H9 (cell line): ENCODE measurements around the gene SENP2. TPM values are rescaled to one million over a fixed set of nuclear protein-coding genes. Genes with fewer than 3 reads are reported as not detected.

Experiments used
- DNase-seq: peaks from one replicate; pipeline ENCODE4 v3.0.0-alpha.2; 2017
- H2AFZ ChIP-seq: one replicate; pipeline ENCODE4 v1.6.1; 2013; ENCODE audit warnings: mild to moderate bottlenecking, low read length, control low read depth, moderate library complexity
- H2AK5ac ChIP-seq: 2 replicates; pipeline ENCODE4 v1.6.1; 2013; ENCODE audit warnings: low read length, control low read depth, mixed read lengths; ENCODE audit not compliant: insufficient read length
- H2BK120ac ChIP-seq: one replicate; pipeline ENCODE4 v1.6.1; 2013; ENCODE audit warnings: low read depth, mild to moderate bottlenecking, low read length, control low read depth, inconsistent platforms; ENCODE audit not compliant: poor library complexity, severe bottlenecking
- H2BK12ac ChIP-seq: 2 replicates; pipeline ENCODE4 v1.6.1; 2013; ENCODE audit warnings: low read length, control low read depth, mixed read lengths, low read depth; ENCODE audit not compliant: insufficient read length
- H2BK15ac ChIP-seq: 2 replicates; pipeline ENCODE4 v1.6.1; 2013; ENCODE audit warnings: low read depth, low read length, control low read depth
- H2BK20ac ChIP-seq: one replicate; pipeline ENCODE4 v1.6.1; 2013; ENCODE audit warnings: low read depth, mild to moderate bottlenecking, low read length, control low read depth, inconsistent platforms; ENCODE audit not compliant: poor library complexity, severe bottlenecking
- H2BK5ac ChIP-seq: 2 replicates; pipeline ENCODE4 v1.6.1; 2013; ENCODE audit warnings: low read length, control low read depth, mixed read lengths; ENCODE audit not compliant: insufficient read length
- H3K14ac ChIP-seq: 2 replicates; pipeline ENCODE4 v1.6.1; 2013; ENCODE audit warnings: low read length, control low read depth; ENCODE audit not compliant: insufficient read depth
- H3K18ac ChIP-seq: 2 replicates; pipeline ENCODE4 v1.6.1; 2013; ENCODE audit warnings: low read depth, mild to moderate bottlenecking, mixed read lengths, low read length, control low read depth; ENCODE audit not compliant: insufficient read length
- H3K23ac ChIP-seq: 2 replicates; pipeline ENCODE4 v1.6.1; 2013; ENCODE audit warnings: low read length, control low read depth, mixed read lengths, low read depth; ENCODE audit not compliant: insufficient read length
- H3K23me2 ChIP-seq: 2 replicates; pipeline ENCODE4 v1.6.1; 2013; ENCODE audit warnings: low read depth, mild to moderate bottlenecking, mixed read lengths, low read length, control low read depth; ENCODE audit not compliant: insufficient read length, poor library complexity, severe bottlenecking
- H3K27ac ChIP-seq: 2 replicates; pipeline ENCODE4 v1.5.1; 2013; ENCODE audit warnings: low read length, control low read depth, mixed read lengths, low read depth; ENCODE audit not compliant: insufficient read length
- H3K27me3 ChIP-seq: 2 replicates; pipeline ENCODE4 v1.6.1; 2013; ENCODE audit warnings: low read length, control low read depth, inconsistent platforms; ENCODE audit not compliant: insufficient read depth
- H3K4ac ChIP-seq: 2 replicates; pipeline ENCODE4 v1.6.1; 2013; ENCODE audit warnings: low read depth, mild to moderate bottlenecking, control low read depth, inconsistent platforms, low read length, moderate library complexity
- H3K4me1 ChIP-seq: 2 replicates; pipeline ENCODE4 v1.6.1; 2013; ENCODE audit warnings: low read length, control low read depth, inconsistent platforms; ENCODE audit not compliant: insufficient read depth
- H3K4me2 ChIP-seq: 2 replicates; pipeline ENCODE4 v1.6.1; 2013; ENCODE audit warnings: low read length, control low read depth, mixed read lengths; ENCODE audit not compliant: insufficient read length, insufficient read depth
- H3K56ac ChIP-seq: 2 replicates; pipeline ENCODE4 v1.6.1; 2013; ENCODE audit warnings: low read depth, mild to moderate bottlenecking, mixed read lengths, low read length, control low read depth; ENCODE audit not compliant: insufficient read length
- H3K79me1 ChIP-seq: 2 replicates; pipeline ENCODE4 v1.6.1; 2013; ENCODE audit warnings: low read depth, mild to moderate bottlenecking, moderate library complexity, low read length, control low read depth, inconsistent platforms; ENCODE audit not compliant: insufficient read depth, poor library complexity, severe bottlenecking
- H3K79me2 ChIP-seq: 2 replicates; pipeline ENCODE4 v1.6.1; 2013; ENCODE audit warnings: low read length, control low read depth, inconsistent platforms; ENCODE audit not compliant: insufficient read depth
- H3K9ac ChIP-seq: 2 replicates; pipeline ENCODE4 v1.6.1; 2013; ENCODE audit warnings: low read length, control low read depth, mixed read lengths; ENCODE audit not compliant: insufficient read length; ENCODE audit errors: extremely low read depth
- H3K9me3 ChIP-seq: one replicate; pipeline ENCODE4 v1.6.1; 2013; ENCODE audit warnings: low read depth, low read length, inconsistent platforms; ENCODE audit not compliant: control insufficient read depth
- H3T11ph ChIP-seq: one replicate; pipeline ENCODE4 v1.6.1; 2013; ENCODE audit warnings: mild to moderate bottlenecking, low read length, control low read depth, inconsistent platforms
- H4K20me1 ChIP-seq: one replicate; pipeline ENCODE4 v1.6.1; 2013; ENCODE audit not compliant: control insufficient read depth, insufficient read length, insufficient read depth
- H4K5ac ChIP-seq: 2 replicates; pipeline ENCODE4 v1.6.1; 2013; ENCODE audit warnings: low read depth, mild to moderate bottlenecking, mixed read lengths, low read length, control low read depth; ENCODE audit not compliant: insufficient read length
- H4K8ac ChIP-seq: replicated peaks from 2 replicates; pipeline ENCODE4 v1.6.1; 2013; ENCODE audit warnings: low read length, control low read depth, mixed read lengths, low read depth; ENCODE audit not compliant: insufficient read length
- H4K91ac ChIP-seq: 2 replicates; pipeline ENCODE4 v1.6.1; 2013; ENCODE audit warnings: low read depth, mild to moderate bottlenecking, moderate library complexity, mixed read lengths, low read length, control low read depth; ENCODE audit not compliant: insufficient read length
- H3K27ac Mint-ChIP-seq, 3 experiments: 2 replicates in 2 of 3; 3 replicates in 1 of 3; pipeline ENCODE4 v1.8.0; 2020 to 2021; ENCODE audit warnings: mixed read lengths in 3 of 3, mild to moderate bottlenecking in 1 of 3, moderate library complexity in 1 of 3
- H3K27me3 Mint-ChIP-seq: 2 replicates; pipeline ENCODE4 v1.8.0; 2021; ENCODE audit warnings: low read depth, mild to moderate bottlenecking, moderate library complexity, mixed read lengths
- H3K36me3 Mint-ChIP-seq, 3 experiments: 2 replicates in 2 of 3; 3 replicates in 1 of 3; pipeline ENCODE4 v1.8.0; 2020 to 2021; ENCODE audit warnings: low read depth in 3 of 3, mixed read lengths in 3 of 3; ENCODE audit not compliant: insufficient read depth in 1 of 3
- H3K4me1 Mint-ChIP-seq, 2 experiments: 2 replicates each; pipeline ENCODE4 v1.8.0; 2020; ENCODE audit warnings: mixed read lengths in 2 of 2
- H3K4me3 Mint-ChIP-seq, 2 experiments: 2 replicates in 1 of 2; 3 replicates in 1 of 2; pipeline ENCODE4 v1.8.0; 2020 to 2021; ENCODE audit warnings: mild to moderate bottlenecking in 2 of 2, mixed read lengths in 2 of 2, moderate library complexity in 1 of 2
- H3K9me3 Mint-ChIP-seq, 2 experiments: 2 replicates in 1 of 2; 3 replicates in 1 of 2; pipeline ENCODE4 v1.8.0; 2020; ENCODE audit warnings: mild to moderate bottlenecking in 2 of 2, mixed read lengths in 2 of 2, moderate library complexity in 1 of 2
- CTCF ChIP-seq: fragments of 200-600 bp; sonication (generic); conservative IDR thresholded peaks from 3 replicates; pipeline ENCODE4 v1.8.0; 2021; ENCODE audit warnings: antibody characterized with exemption, mild to moderate bottlenecking
- WGBS: extraction: QIAGEN DNeasy Blood & Tissue Kit; methylation state at CpG from one replicate; pipeline ENCODE4 v1.1.7; 2013; ENCODE audit warnings: missing lambda C conversion rate, low lambda C conversion rate, mixed read lengths; ENCODE audit not compliant: insufficient read length; ENCODE audit errors: extremely low coverage; 5-methylcytosine and 5-hydroxymethylcytosine counted together
- total RNA-seq: library from RNA; stranded (reverse); gene quantifications from 2 replicates; pipeline ENCODE4 v1.2.1, GENCODE V29; 2021

SENP2 gene
- total RNA-seq, 1 experiment from 2014 or later, result 90.1 TPM

- Histone ChIP-seq H3K27me3 (no peaks in the 10 kb centered on the region), H3K4me2 (no peak overlapping the region), H2BK15ac (no peak overlapping the region), H3K23me2 (no peaks in the 10 kb centered on the region), H2AFZ (no peak overlapping the region), H3K9ac (no peak overlapping the region), H4K91ac (no peak overlapping the region), H3K4ac (no peak overlapping the region), H3T11ph (no peak overlapping the region), H3K4me1 (peaks cover 7% of the 10 kb centered on the region; the same call in 1 of the 2 replicates), H2AK5ac (no peak overlapping the region), H2BK12ac (no peak overlapping the region), H2BK5ac (no peak overlapping the region), H2BK20ac (no peak overlapping the region), H3K27ac (no peak overlapping the region), H4K5ac (no peak overlapping the region), H2BK120ac (no peak overlapping the region), H3K18ac (no peak overlapping the region), H4K8ac (no peak overlapping the region), H3K14ac (no peak overlapping the region), H3K79me2 (no peaks in the 10 kb centered on the region), H3K9me3 (no peaks in the 10 kb centered on the region), H3K56ac (no peak overlapping the region), H3K79me1 (no peaks in the 10 kb centered on the region), H4K20me1 (no peaks in the 10 kb centered on the region), H3K23ac (no peak overlapping the region)
- H3K36me3 Mint-ChIP-seq, result peaks cover 54 to 84% (median 83%) of the 10 kb centered on the region in 3 experiments
- DNase-seq, result no peak
- TF ChIP-seq CTCF, result no peak
- H3K9me3 Mint-ChIP-seq, result no peaks in the 10 kb centered on the region
- H3K27ac Mint-ChIP-seq, result peak overlapping the region in 1 of 3 experiments; percentile 89; a peak in 1 of 7 replicates
- peaks cover 28 to 41% of the 10 kb centered on the region in 2 experiments for H3K4me1 Mint-ChIP-seq
- no peak overlapping the region for H3K4me3 Mint-ChIP-seq
- WGBS, result no CpG with 5 or more reads among the region's 10 CpGs
- peaks cover 3% of the 10 kb centered on the region; the same call in 1 of the 2 replicates for H3K27me3 Mint-ChIP-seq
Measured at GRCh38 chr3:185647880-185648210, 61.8 kb downstream of the SENP2 start.
